ENCODE results near the gene C10orf90. TPM values are rescaled to one million over a fixed set of nuclear protein-coding genes. Genes with fewer than 3 reads are reported as not detected.

Gene C10orf90
- total and polyA plus RNA-seq, 4 donors = 0.05 to 0.25 TPM; not detected in 2

- WGBS = 94% methylated on average over 5 of the region's 5 CpGs
Observed at GRCh38 chr10:126501828-126502227, 168.7 kb downstream of the C10orf90 start.

More at GRCh38 chr10:126501828-126502227, 168.7 kb downstream of the C10orf90 start:
- H3K4me1 ChIP-seq (ENCODE audit: control insufficient read depth in 4 of 4, insufficient read depth in 4 of 4, low read length in 3 of 4) = no peaks in the 10 kb centered on the region
- H3K9ac ChIP-seq (ENCODE audit: low read depth in 1 of 2, low read length in 2 of 2) = no peak overlapping the region
- H3K27me3 ChIP-seq (ENCODE audit: control insufficient read depth in 4 of 4, insufficient read depth in 4 of 4, low read length in 3 of 4) = no peaks in the 10 kb centered on the region
- H3K4me3 ChIP-seq (ENCODE audit: low read depth in 1 of 3, low read length in 3 of 3) = no peak overlapping the region
- H3K36me3 ChIP-seq (ENCODE audit: control insufficient read depth in 4 of 4, insufficient read depth in 3 of 4, low read depth in 1 of 4, low read length in 3 of 4) = no peaks in the 10 kb centered on the region
- no peaks in the 10 kb centered on the region for H3K9me3 ChIP-seq (ENCODE audit: control insufficient read depth in 4 of 4, low read length in 3 of 4)
- DNase-seq (ENCODE audit: low spot score) = no peak
- TF ChIP-seq TAF1 (conservative IDR thresholded peaks at IDR 0.05) (no peak), ATF3 (IDR thresholded peaks at IDR 0.05) (no peak), ZBTB33 (IDR thresholded peaks at IDR 0.05) (no peak), YY1 (IDR thresholded peaks at IDR 0.05) (no peak), REST (IDR thresholded peaks at IDR 0.05) (no peak), GABPA (IDR thresholded peaks at IDR 0.05 in 1 of 2, conservative IDR thresholded peaks at IDR 0.05 in 1 of 2) (no peak), RXRA (IDR thresholded peaks at IDR 0.05) (no peak), SP1 (IDR thresholded peaks at IDR 0.05) (no peak), HNF4G (IDR thresholded peaks at IDR 0.05) (no peak), EGR1 (IDR thresholded peaks at IDR 0.05; ENCODE audit: low read depth in 2 of 2) (no peak), JUND (IDR thresholded peaks at IDR 0.05) (no peak), HNF4A (conservative IDR thresholded peaks at IDR 0.05) (no peak), RAD21 (IDR thresholded peaks at IDR 0.05) (no peak), FOXA1 (IDR thresholded peaks at IDR 0.05) (no peak), MAX (IDR thresholded peaks at IDR 0.05) (no peak), CTCF (IDR thresholded peaks at IDR 0.05; ENCODE audit: low read depth, low read length, missing input control) (no peak), FOXA2 (IDR thresholded peaks at IDR 0.05) (no peak)
- H3K27ac ChIP-seq (ENCODE audit: low read depth in 1 of 2, low read length in 2 of 2) = no peak overlapping the region

Measured in liver (tissue), 9 donors.